ENCODE measurements around the gene HES5.

GRCh38 chr1:2502661-2503553 is 27.2 kb downstream of the HES5 start:
- TF ChIP-seq CTCF (IDR thresholded peaks at IDR 0.05) (no peak), POLR2AphosphoS5 (IDR thresholded peaks at IDR 0.05) (no peak), EP300 (IDR thresholded peaks at IDR 0.05) (no peak)
